Cardiac septum (tissue), 1 donor: ENCODE data around the gene NRL. TPM values are rescaled to one million over a fixed set of nuclear protein-coding genes. Genes with fewer than 3 reads are reported as not detected.
"Not testable (repeated sequence)": the region's sequence is repeated elsewhere in the genome, so short reads cannot be mapped to it uniquely, and the experiment has no call there.

Source experiments
- DNase-seq: peaks from one replicate; pipeline ENCODE4 v3.0.0-alpha.2; 2020; ENCODE audit warnings: low spot score
- intact Hi-C: fragments of 100-400 bp; cut with DNase I; formaldehyde crosslinking; loops from one replicate; pipeline ENCODE4 v1.14.0; 2022
- total RNA-seq: library from RNA; stranded (reverse); fragmentation: NEBNext Ultra II Directional; extraction: Animal tissue kit (Norgen Biotek cat#: 25700); gene quantifications from one replicate; pipeline ENCODE4 v1.2.1, GENCODE V29; 2021
- donor health status: DM: no; HTN: no; CAD: no.

Gene NRL
- total RNA-seq, 1 donor from 2014 or later: 2.4 TPM

DNA sequence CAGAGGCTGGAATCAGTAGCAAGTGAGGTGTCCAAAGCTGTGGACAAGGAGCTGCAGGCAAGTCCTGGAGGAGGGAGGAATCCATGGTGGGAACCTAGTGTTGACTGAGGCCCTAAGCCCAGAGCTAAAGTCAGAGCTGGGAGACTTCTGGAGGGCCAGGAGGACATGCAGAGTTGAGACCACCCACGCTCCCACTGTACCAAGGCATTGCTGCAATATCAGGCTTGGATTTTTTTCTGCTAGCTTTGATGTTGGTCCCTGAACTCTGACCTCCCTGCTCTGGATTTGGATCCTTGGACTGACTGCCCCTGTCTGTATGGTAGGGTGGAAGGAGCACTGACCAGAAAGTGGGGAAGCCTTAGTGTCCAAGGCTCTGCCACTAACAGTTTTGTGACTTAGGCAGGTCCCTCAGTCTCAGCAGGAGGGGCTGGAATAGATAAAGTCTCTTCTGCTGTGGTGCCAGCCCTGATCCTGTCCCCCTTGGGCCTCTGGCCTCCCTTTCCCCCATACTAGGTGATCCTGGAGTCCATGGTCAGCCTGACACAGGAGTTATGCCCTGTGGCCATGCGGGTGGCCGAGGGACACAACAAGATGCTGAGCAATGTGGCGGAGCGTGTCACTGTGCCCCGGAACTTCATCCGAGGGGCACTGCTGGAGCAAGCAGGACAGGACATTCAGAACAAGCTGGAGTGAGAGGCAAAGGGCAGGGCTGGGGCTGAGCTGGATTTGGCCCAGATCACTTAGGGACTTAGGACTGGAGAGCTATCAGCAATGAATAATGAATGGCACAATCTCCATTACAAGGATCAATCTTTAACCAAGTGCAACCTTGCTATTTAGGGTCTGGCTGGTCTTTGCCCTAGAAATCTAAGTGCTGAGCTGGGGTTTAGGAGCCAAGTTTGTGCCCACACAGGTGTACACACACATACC is 53.5 kb downstream of the NRL start:
- intact Hi-C loops: no loop called here
- DNase-seq: no peak

- intact Hi-C loops: no loop called here
- DNase-seq: no peak
Measured at GRCh38 chr14:24060443-24060842, 54.3 kb downstream of the NRL start.

DNA sequence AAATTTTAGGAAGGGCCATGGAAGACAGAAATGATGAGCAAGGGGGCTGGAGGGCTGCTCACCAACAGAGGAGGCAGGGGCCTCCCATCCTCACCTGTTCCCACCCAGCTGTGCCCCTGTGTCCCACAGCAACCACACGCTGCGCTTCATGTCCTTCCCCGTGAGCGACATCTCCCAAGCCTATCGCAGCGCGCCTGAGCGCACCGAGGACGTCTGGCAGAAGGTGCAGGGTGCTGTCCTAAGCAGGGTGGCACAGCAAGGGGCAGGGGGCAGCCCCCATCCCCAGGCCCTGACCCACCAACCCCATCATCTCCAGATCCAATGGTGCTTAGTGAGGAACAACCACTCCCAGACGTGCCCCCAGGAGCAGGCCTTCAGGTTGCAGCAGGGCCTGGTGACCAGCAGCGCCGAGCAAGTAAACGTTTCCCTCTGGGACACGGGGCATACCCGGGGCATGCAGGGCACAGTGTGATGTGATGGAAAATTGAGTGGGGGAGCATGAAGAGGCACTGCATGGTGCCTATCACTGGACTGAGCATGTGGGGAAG is 54.8 kb downstream of the NRL start:
- intact Hi-C loops: loop anchor here (2.0 kb wide), 3 partner anchors 49 to 237 kb away; partner anchors contain the start of gene IRF9
- DNase-seq: no peak

GRCh38 chr14:24058951-24059475 is 55.7 kb downstream of the NRL start:
- no peak for DNase-seq
- intact Hi-C loops: loop anchor here (1.0 to 2.0 kb wide), 4 partner anchors 31 to 238 kb away; partner anchors contain the start of gene IRF9

GRCh38 chr14:24058260-24058950 is 56.3 kb downstream of the NRL start:
- intact Hi-C loops: loop anchor here (1.0 to 2.0 kb wide), 4 partner anchors 32 to 238 kb away; partner anchors contain the start of gene IRF9
- peak; percentile 87 for DNase-seq

DNA sequence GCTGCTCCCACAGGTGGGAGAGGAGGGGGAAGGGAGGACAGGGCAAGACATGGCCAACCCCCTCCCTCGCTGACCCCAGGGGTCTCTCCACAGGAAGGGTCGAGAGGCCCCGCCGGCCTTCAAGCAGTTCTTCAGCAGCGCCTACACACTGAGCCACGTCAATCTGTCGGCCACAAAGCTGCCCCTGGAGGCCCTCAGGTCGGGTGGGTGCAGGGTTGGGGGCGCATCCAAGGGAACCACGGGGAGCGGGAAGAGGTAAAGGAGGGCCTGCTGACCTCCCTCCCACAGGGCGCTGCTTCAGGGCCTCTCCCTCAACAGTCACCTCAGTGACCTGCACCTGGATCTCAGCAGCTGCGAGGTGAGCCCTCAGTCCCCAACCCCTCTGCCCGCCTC is 56.9 kb downstream of the NRL start:
- DNase-seq: no peak
- intact Hi-C loops: loop anchor here (1.0 to 2.0 kb wide), 4 partner anchors 32 to 239 kb away; partner anchors contain the start of gene IRF9

- intact Hi-C loops: no loop called here
- DNase-seq: no peak
Measured at GRCh38 chr14:24057271-24057670, 57.5 kb downstream of the NRL start.

DNA sequence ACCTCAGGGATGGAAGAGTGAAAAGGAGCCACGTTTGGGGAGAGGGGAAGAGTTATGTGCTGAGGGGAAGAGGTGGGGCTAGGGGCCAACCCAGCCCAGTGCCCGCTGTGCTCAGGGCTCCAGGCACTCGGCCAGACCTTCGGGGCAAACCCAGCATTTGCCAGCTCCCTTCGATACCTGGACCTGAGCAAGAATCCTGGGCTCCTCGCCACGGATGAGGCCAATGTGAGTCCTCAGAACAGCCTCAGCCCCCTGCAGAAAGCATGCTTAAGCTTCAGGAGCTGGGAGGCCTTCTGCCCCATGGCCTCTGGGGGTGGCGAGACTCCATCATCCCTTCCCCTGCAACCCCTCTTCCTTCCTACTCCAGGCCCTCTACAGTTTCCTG is 58.0 kb downstream of the NRL start:
- DNase-seq: peak; percentile 66
- intact Hi-C loops: no loop called here

DNA sequence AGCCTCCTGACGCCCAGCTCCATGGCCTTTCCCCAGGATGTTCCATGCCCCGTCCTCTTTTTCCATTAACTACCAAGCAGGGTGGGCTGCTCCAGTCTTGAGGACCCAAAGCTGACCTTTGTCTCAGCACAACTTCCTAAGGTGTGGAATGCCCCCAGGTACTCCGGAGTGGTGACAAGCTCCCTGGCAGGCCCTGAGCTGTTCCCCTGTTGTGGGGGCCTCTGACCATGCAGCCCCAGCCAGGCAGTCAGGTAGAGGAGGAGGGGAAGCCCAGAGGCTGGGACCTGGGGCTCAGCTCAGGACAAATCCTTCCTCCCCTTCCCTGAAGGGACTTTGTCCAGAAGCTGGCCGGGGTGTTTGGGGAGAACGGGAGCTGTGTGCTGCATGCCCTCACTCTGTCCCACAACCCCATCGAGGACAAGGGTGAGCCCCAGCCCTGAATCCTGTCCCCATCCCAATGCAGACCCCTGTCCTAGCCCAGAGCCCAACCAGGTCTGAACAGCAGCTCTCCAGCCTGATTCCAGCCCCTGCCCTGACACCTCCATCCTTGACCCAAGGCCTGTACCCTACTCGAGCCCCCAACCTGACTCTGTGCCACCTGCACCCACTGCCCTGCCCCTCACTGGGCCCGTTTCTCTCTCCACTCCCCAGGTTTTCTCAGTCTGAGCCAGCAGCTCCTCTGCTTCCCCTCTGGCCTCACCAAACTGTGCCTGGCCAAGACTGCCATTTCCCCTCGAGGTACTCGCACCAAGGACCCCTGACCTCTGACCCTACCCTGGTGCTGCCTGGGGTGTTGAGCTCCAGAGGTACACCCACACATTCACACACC is 58.6 kb downstream of the NRL start:
- DNase-seq: no peak
- intact Hi-C loops: no loop called here

GRCh38 chr14:24054646-24055045 is 60.1 kb downstream of the NRL start:
- intact Hi-C loops: no loop called here
- no peak for DNase-seq

DNA sequence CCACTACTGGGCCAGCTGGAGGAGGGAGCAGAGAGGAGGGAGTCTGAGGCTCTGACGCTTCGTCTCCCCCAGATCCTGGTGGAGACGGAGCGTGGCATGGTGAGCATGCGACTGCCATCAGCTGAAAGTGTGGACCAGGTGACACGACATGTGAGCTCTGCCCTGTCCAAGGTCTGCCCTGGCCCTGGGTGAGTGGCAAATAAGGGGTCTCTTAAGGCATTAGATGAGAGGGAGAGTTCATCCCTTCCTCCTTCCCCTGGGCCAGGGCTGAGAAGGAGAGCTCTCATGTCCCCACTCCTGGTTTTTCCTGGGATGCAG is 60.5 kb downstream of the NRL start:
- peak; percentile 57 for DNase-seq
- intact Hi-C loops: no loop called here

GRCh38 chr14:24053548-24054323 is 61.0 kb downstream of the NRL start:
- peak; percentile 68 for DNase-seq
- intact Hi-C loops: no loop called here

DNA sequence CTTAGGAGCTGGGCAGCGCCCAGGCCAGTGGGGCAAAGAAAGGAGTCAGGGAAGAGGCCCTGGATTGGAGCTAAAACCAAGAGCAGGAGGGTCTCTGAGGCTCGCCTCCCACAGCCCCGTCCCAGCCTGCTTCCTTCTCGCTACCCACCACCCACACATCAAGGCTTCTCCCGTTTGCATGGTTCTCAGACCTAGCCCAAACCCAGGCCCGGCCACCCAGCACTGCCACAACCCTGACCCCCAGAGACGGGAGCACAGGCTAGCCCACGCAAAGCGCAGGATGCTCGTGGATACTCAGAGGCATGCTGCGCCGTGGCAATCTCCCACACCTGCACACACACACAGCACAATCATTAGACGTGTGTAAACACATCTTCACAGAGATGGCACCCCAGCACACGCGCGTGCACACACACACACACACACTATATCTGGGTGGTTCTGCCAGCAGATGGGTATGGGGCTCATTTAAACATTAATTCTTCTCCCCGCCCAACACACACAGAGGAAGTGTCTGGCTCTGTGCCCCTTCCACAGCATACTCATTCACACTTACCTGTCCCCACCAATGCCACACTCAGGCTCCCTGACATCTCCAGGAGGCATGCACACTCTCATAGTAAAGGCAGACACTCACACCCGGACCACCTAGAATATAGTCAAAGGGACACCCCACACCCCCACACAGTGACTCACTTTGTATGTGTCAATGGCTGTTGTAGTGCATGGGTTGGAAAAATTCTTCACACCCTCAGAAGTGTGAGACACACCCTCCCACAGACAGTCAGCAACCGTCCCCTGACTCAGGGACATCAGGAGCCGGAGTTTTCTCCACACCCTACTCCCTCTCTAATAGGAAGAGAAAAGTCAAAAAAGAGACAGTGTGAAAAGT is 61.8 kb downstream of the NRL start:
- intact Hi-C loops: no loop called here
- DNase-seq: no peak

- intact Hi-C loops: no loop called here
- DNase-seq: no peak
Measured at GRCh38 chr14:24051789-24052655, 62.7 kb downstream of the NRL start, which contains the start of gene CARMIL3. CARMIL3 (plus strand) TSS chr14:24052009; CDS start chr14:24052154, 145 bp downstream.

DNA sequence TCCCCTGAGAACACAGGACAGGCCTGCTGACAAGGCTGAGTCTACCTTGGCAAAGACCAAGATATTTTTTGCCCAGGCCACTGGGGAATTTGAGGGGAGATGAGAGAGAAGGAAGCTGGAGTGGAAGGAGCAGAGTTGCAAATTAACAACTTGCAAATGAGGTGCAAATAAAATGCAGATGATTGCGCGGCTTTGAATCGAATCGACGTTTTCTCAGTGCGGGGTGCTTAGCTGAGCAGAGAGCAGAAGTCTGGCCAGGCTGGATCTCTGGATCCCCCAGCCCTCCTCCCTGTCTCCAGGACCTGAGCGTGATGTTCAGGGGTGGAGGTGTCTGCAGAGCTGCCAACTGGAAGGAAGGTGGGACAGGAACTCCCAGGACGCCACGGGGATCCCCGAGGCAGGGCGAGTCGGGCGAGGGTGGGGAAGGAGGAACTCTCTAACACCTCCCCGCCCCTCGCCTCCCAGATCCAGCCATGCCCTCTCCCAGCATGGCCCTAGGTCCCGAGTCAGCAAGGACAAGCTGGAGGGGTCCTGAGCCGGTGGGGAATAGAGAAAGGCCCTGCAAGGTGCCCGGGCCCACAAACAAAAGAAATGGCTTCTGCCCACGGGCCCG is 63.5 kb downstream of the NRL start:
- intact Hi-C loops: no loop called here
- DNase-seq: no peak

GRCh38 chr14:24050753-24051152 is 64.0 kb downstream of the NRL start:
- intact Hi-C loops, DNase-seq: not testable (repeated sequence)
